ENCODE results near the gene HMGN4. TPM values are rescaled to one million over a fixed set of nuclear protein-coding genes. Genes with fewer than 3 reads are reported as not detected.

The HMGN4 gene
- total and polyA plus RNA-seq, 9 of the 15 experiments (the other 6 are each of a cell fraction or from before 2014, with no cell fraction given): 35.4 to 134 (median 94.1) TPM

GRCh38 chr6:26537160-26537845 is 863 bp upstream of the HMGN4 start (continued):
- TF ChIP-seq, protein P1, sequence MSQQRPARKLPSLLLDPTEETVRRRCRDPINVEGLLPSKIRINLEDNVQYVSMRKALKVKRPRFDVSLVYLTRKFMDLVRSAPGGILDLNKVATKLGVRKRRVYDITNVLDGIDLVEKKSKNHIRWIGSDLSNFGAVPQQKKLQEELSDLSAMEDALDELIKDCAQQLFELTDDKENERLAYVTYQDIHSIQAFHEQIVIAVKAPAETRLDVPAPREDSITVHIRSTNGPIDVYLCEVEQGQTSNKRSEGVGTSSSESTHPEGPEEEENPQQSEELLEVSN (IDR thresholded peaks at IDR 0.05; ENCODE audit: borderline replicate concordance in 1 of 2, extremely low read depth in 1 of 2, insufficient read depth in 1 of 2, insufficient read length in 1 of 2, low read depth in 1 of 2, low read length in 1 of 2, poor library complexity in 1 of 2, severe bottlenecking in 1 of 2): peak in 1 of 2 experiments; percentile 52
- TF ChIP-seq HMBOX1 (IDR thresholded peaks at IDR 0.05) (peak; percentile 87), MGA (IDR thresholded peaks at IDR 0.05) (peak; percentile 74), CBFA2T2 (conservative IDR thresholded peaks at IDR 0.05) (peak; percentile 58), HIVEP1 (CRISPR knock-in tag; IDR thresholded peaks at IDR 0.05) (no peak), CXXC5 (CRISPR knock-in tag; IDR thresholded peaks at IDR 0.05) (peak; percentile 98), SPI1 (IDR thresholded peaks at IDR 0.05; ENCODE audit: borderline replicate concordance, low read depth, low read length) (no peak), XRCC4 (IDR thresholded peaks at IDR 0.05; ENCODE audit: extremely low read depth, insufficient read depth, insufficient read length) (no peak), TRIM25 (IDR thresholded peaks at IDR 0.05; ENCODE audit: borderline replicate concordance) (peak; percentile 58; the same call in 1 of the 2 replicates)
- TF ChIP-seq, protein P2, sequence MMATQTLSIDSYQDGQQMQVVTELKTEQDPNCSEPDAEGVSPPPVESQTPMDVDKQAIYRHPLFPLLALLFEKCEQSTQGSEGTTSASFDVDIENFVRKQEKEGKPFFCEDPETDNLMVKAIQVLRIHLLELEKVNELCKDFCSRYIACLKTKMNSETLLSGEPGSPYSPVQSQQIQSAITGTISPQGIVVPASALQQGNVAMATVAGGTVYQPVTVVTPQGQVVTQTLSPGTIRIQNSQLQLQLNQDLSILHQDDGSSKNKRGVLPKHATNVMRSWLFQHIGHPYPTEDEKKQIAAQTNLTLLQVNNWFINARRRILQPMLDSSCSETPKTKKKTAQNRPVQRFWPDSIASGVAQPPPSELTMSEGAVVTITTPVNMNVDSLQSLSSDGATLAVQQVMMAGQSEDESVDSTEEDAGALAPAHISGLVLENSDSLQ (IDR thresholded peaks at IDR 0.05): no peak

All from K562 (cell line).